Spleen (tissue), 7 donors: Measurements from ENCODE around the gene ZNF443.
"Not testable (repeated sequence)": the region's sequence is repeated elsewhere in the genome, so short reads cannot be mapped to it uniquely, and the experiment has no call there.

Source experiments
- POLR2A ChIP-seq, 3 donors: fragments of 450-650 bp; IDR thresholded peaks; one replicate each; pipeline ENCODE4 v1.5.1; 2017; ENCODE audit warnings: antibody characterized with exemption in 3 of 3, mild to moderate bottlenecking in 1 of 3
- POLR2AphosphoS5 ChIP-seq, 3 donors: sonication (generic); formaldehyde crosslinking; IDR thresholded peaks; one replicate each; pipeline ENCODE4 v1.5.1; 2017; ENCODE audit warnings: antibody characterized with exemption in 3 of 3
- TF ChIP-seq, protein P1 (sequence below), 11 experiments: fragments of 200-600 bp in 7 of 11; fragments of 450-650 bp in 4 of 11; sonication (generic) in 4 of 11; IDR thresholded peaks in 8 of 11; conservative IDR thresholded peaks in 3 of 11; 1 replicate in 7 of 11; 2 replicates in 4 of 11; pipeline versions ENCODE4 v1.4.0 to v1.8.0; 2016 to 2021; ENCODE audit warnings: antibody characterized with exemption in 11 of 11, inconsistent platforms in 4 of 11, mild to moderate bottlenecking in 1 of 11
- donor health status: DM: no; HTN: no; CAD: no; lungs with moderate emphysema.
- donor health status: DM: no; HTN: no; CAD: no.
- donor health status: DM: no; HTN: no; CAD: no.

DNA sequence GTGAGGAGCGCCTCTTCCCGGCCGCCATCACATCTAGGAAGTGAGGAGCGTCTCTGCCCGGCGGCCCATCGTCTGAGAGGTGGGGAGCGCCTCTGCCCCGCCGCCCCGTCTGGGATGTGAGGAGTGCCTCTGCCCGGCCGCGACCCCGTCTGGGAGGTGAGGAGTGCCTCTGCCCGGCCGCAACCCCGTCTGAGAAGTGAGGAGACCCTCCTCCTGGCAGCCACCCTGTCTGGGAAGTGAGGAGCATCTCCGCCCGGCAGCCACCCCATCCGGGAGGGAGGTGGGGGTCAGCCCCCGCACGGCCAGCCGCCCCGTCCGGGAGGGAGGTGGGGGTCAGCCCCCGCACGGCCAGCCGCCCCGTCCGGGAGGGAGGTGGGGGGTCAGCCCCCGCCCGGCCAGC lies 26.8 kb upstream of the ZNF443 start:
- TF ChIP-seq, protein P1, sequence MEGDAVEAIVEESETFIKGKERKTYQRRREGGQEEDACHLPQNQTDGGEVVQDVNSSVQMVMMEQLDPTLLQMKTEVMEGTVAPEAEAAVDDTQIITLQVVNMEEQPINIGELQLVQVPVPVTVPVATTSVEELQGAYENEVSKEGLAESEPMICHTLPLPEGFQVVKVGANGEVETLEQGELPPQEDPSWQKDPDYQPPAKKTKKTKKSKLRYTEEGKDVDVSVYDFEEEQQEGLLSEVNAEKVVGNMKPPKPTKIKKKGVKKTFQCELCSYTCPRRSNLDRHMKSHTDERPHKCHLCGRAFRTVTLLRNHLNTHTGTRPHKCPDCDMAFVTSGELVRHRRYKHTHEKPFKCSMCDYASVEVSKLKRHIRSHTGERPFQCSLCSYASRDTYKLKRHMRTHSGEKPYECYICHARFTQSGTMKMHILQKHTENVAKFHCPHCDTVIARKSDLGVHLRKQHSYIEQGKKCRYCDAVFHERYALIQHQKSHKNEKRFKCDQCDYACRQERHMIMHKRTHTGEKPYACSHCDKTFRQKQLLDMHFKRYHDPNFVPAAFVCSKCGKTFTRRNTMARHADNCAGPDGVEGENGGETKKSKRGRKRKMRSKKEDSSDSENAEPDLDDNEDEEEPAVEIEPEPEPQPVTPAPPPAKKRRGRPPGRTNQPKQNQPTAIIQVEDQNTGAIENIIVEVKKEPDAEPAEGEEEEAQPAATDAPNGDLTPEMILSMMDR (IDR thresholded peaks at IDR 0.05 in 8 of 11, conservative IDR thresholded peaks at IDR 0.05 in 3 of 11): not testable (repeated sequence)
- TF ChIP-seq POLR2A, POLR2AphosphoS5 (IDR thresholded peaks at IDR 0.05): not testable (repeated sequence)
